HPDE6-E6E7 (cell line): ENCODE results near the gene KLHL5.

Source experiments
- DNase-seq: peaks from one replicate; pipeline ENCODE4 v3.0.0; 2011; ENCODE audit warnings: missing footprints; ENCODE audit errors: extremely low spot score

KLHL5 gene

DNA sequence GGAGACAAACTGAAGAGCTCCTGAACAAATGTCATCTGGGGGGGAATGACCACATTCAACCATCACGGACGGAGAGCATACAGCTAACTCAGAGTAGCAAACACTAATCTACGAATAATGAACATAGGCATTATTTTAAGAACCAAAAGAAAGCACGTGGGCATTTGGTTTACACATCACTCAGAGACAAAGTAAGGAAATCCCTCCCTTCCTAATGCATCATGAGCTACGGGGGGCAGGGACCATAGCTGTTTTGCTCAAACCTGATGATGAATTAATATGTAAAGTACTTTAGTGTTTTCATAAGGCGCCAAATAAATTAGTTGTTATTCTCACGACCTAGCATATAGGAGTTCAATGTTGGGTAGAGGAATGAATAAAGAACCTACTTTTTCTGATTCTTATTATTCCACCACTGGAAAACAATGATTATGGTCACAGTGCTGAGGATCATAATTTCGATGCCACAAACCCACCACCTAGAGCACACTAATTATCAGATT, 18.1 kb upstream of the KLHL5 start:
- no peak for DNase-seq

DNA sequence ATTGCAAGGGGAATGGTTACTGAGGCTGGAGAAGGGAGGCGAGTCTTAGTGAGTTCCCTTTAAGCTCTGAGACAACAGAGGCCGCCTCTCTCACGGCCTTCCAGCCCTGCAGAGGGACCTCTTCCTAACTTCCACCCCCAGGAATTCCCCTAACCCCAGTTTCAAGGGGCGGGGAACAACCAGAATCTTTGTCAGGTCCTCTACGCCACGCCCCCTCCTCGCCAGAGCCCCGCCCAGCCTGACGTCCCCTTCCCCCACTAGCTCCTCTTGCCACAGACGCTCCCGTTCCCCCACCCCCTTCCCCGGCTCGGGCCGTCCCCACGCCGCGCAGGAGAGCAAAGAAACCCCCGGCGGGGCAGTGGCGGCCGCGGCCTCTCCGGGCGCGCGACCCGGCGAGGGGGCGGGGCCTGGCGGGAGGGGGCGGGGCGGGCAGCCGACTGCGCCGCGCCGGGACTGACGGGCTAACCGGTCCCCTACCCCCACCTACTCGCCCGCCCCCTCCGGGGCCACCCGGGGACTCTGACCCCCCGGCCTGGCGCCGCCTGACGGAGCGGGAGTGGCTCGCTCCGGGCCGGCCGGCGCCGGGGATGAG, 17.6 kb upstream of the KLHL5 start:
- peak; percentile 81 for DNase-seq

- no peak for DNase-seq
Measured at GRCh38 chr4:39044956-39045826, 16.8 kb upstream of the KLHL5 start.

DNA sequence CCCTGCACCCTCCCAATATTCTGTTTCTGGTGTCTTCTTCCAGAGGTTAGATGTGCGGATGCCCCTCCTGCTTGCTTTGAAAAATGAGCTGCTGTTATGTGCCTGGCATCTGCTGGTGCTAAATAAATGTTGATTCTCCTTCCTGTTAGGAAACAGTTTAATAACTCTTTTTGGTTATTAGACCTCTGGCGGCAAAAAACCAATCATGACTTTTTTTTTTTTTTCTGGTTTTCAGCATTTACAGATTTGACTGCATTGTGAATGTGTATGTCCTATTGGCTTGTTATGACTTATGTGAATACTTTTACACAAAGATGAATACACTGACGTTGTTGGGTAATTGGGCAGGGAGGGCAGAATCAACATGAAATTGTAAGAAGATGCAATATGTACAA, 16.2 kb upstream of the KLHL5 start:
- DNase-seq, result no peak

- DNase-seq, result peak; percentile 48
Measured at GRCh38 chr4:39046249-39046648, 15.8 kb upstream of the KLHL5 start.

DNA sequence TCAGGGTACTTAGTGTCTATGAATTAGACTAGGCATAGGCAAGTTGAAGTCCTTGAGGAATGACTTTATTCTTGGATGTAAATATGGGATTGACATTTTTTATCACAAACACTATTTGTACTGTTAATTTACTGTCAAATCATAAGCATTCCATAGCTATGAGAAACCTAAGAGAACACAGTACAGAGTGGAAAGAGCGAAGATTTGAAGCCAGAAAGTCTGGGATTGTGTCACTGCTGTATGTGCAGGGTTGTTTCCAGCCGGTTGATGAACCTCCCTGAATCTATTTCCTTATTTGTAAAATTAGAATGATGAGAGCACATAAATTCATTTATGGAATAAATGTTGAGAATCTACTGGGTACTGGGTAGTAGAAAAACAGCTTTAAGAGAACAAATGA, 14.4 kb upstream of the KLHL5 start:
- DNase-seq, result no peak

GRCh38 chr4:39048311-39048710, 13.7 kb upstream of the KLHL5 start:
- no peak for DNase-seq

DNA sequence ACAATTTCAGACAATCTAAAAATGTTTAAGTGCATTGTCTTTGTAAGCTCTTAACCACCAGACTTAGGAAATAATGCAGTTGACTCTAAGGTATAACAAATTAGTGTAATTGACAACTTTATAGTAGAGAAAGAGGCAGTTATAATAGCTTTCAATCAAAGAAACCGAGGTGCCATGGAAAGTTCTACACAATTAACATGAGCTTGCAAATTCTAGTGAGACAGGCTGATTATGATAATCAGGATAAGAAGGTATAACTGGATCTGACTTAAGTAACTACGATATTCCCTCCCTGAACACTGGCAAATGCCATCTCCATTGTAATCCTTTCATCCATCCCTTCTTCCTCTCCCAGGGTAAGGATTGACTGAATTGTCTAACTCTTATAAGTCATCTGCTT, 11.4 kb upstream of the KLHL5 start:
- DNase-seq, result no peak

DNA sequence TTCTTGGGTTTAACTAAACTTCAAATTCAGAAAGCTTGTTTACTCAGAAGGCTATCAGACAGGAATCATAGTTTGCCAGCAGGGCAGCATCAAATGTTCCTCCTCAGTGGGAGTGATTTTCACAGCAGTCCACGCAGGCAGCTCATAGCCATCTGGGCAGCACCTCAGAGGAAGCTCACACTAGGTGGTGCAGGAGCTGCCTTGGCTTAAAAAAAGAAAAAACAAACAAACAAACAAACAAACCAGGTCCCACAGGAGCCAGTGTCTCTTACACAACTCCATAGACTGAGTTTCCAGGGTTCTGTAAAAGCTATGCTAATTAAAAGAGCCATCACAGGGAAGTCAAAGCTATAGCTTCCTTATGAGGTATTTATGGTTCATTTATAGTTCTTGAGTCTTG, 10.5 kb upstream of the KLHL5 start:
- no peak for DNase-seq

DNA sequence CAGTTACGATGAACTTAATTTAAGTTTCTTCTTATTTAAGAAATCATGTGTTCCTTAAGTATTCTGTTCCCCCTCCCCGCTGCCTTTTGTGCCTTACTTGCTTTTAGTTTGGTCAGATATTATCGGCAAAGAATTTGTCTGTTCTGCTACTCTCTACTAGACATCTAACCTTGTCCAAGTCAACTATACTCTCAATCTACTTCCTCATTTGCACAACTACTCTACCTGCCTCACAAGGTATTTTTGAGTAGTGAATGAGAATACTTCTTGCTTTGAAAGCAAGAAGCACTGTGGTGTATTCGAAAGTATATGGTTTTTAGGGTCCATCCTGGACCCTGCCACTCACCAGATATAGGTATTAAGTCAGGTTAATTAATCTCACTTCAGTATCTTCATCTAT, 8.0 kb upstream of the KLHL5 start:
- DNase-seq, result no peak

- no peak for DNase-seq
Measured at GRCh38 chr4:39054497-39054896, 7.5 kb upstream of the KLHL5 start.

DNA sequence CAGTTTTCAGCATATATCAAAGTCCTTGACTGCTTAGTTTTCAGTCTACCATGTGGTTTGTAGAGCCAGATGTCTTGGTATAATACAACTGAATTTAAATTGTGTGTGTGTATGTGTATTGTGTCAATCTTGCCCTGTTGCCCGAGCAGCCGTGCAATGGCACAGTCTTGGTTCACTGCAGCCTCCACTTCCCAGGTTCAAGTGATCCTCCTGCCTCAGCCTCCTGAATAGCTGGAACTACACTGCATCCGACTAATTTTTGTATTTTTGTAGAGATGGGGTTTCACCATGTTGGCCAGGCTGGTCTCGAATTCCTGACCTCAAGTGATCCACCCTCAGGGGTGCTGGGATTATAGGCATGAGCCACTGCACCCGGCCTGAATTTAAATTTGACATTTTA, 6.0 kb upstream of the KLHL5 start:
- no peak for DNase-seq

DNA sequence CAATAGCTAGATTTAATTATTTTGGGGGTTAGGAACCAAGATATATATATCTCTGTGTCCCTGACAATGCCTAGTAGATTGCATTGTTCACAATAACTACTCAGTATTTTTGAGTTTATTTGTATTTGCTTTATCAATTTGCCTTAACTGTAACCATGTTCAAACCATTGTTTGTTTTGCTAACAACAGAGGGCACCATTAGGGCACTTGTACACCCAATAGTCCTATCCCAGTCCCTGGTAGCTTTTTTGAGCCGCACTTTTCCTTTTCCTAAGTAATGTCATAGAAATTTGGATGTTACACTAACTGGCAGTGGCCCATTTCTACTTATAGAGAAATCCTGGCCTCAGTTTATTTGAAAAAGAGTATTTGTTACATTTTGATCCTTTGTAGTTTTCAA, 575 bp upstream of the KLHL5 start:
- DNase-seq, result no peak

- no peak for DNase-seq
Measured at GRCh38 chr4:39062770-39063097, 702 bp downstream of the KLHL5 start.

GRCh38 chr4:39063430-39063829, 1.4 kb downstream of the KLHL5 start:
- no peak for DNase-seq

- no peak for DNase-seq
Measured at GRCh38 chr4:39066371-39066770, 4.3 kb downstream of the KLHL5 start.

GRCh38 chr4:39067031-39067430, 5.0 kb downstream of the KLHL5 start:
- DNase-seq, result no peak

- DNase-seq, result no peak
Measured at GRCh38 chr4:39067451-39067850, 5.4 kb downstream of the KLHL5 start.

GRCh38 chr4:39068907-39069306, 6.9 kb downstream of the KLHL5 start:
- no peak for DNase-seq

DNA sequence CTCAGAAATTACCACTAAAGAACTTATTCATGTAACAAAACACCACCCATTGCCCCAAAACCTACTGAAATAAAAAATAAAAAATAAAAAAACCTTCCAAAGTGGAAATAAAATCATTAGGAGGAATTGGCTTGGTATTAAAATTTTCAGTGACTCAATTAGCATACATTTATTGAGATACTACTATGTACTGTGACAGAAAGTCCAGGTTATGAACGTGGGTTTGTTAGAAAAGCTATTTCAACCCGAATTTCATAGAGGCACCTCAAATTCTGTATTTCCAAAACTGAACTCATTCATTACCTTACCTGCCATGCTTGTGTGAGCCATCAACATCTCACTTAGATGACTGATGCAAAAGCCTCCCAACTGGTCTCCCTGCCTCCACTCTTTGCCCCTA, 16.8 kb downstream of the KLHL5 start:
- no peak for DNase-seq

- DNase-seq, result no peak
Measured at GRCh38 chr4:39083164-39083563, 21.1 kb downstream of the KLHL5 start.

DNA sequence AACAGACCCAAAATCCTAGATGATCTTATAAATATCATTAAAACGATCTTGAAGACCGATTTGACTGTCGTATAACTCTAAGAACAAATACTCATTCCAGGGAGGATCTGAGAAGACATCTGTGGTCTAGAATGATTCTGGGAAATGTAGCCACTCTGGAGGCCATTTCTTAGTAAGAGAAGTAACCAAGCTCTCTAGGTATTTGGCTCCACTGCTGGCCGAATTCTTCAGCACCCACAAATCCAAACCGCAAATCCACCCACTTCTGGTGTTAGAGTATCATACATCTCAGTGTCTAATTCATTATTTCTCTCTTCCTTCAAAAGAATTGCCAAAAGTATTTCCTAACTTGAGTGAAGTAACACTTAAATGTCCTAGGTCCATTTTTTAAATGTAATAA, 23.9 kb downstream of the KLHL5 start:
- no peak for DNase-seq

DNA sequence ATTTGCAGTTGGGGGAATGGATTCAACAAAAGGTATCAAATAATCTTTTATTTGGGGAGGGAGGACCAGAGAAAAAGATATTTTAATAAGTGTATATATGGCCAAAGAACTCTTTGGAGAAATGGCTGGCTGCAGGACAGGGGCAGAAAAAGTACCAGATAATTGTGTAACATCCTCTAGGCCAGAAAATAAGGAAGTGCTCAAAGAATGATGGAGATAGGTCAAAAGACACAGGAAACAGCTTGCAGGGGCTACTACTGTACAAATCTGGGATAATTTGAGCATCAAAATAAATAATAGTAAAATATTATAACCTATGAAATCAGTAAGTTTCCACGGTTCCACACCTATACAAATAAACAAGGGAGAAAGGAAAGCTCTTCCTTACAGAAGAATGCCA, 34.8 kb downstream of the KLHL5 start:
- DNase-seq, result no peak

DNA sequence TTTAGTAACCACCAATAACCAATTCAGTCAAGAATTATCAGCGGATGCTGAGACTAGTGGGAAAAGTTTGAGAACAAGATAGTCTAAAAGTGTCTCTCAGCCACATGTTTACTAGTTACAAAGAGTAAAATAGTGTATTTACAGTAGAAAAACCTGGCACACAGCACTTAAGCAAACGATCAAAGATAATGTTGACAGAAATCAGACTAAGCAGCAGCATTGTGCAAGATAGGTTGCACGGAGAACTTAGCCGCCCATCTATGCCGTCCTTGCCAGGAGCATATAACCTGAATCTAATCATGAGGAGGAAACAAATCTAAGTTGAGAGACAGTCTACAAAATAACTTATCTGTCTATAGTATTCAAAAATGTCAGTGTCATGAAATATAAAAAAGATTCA, 35.3 kb downstream of the KLHL5 start:
- no peak for DNase-seq
